Hepatocyte (in vitro differentiated cells): ENCODE measurements around the gene RPE. TPM values are rescaled to one million over a fixed set of nuclear protein-coding genes. Genes with fewer than 3 reads are reported as not detected.

Experiments
- DNase-seq: peaks from one replicate; pipeline ENCODE4 v3.0.0-alpha.2; 2016; ENCODE audit warnings: low spot score
- H2AFZ ChIP-seq: fragments of 200-600 bp; sonication (generic); 2 replicates; pipeline ENCODE4 v1.6.0; 2016; ENCODE audit warnings: antibody characterized with exemption, mild to moderate bottlenecking
- H3K27ac ChIP-seq: fragments of 200-600 bp; sonication (generic); 2 replicates; pipeline ENCODE4 v1.5.1; 2016; ENCODE audit warnings: mild to moderate bottlenecking
- H3K27me3 ChIP-seq: fragments of 200-600 bp; sonication (generic); 2 replicates; pipeline ENCODE4 v1.6.1; 2016
- H3K36me3 ChIP-seq: fragments of 200-600 bp; sonication (generic); replicated peaks from 2 replicates; pipeline ENCODE4 v1.5.1; 2016; ENCODE audit warnings: low read depth; ENCODE audit not compliant: insufficient read depth
- H3K4me1 ChIP-seq: fragments of 200-600 bp; sonication (generic); 2 replicates; pipeline ENCODE4 v1.5.1; 2016; ENCODE audit warnings: mild to moderate bottlenecking, moderate library complexity; ENCODE audit not compliant: insufficient read depth
- H3K4me2 ChIP-seq: fragments of 200-600 bp; sonication (generic); 2 replicates; pipeline ENCODE4 v1.6.0; 2016
- H3K4me3 ChIP-seq: fragments of 200-600 bp; sonication (generic); 2 replicates; pipeline ENCODE4 v1.5.1; 2016; ENCODE audit warnings: mild to moderate bottlenecking
- H3K79me2 ChIP-seq: fragments of 200-600 bp; sonication (generic); 2 replicates; pipeline ENCODE4 v1.6.0; 2017; ENCODE audit warnings: mild to moderate bottlenecking
- H3K9me2 ChIP-seq: fragments of 200-600 bp; sonication (generic); replicated peaks from 2 replicates; pipeline ENCODE4 v1.6.0; 2017; ENCODE audit warnings: mild to moderate bottlenecking; ENCODE audit not compliant: insufficient read depth
- H3K9me3 ChIP-seq: fragments of 200-600 bp; sonication (generic); 2 replicates; pipeline ENCODE4 v1.5.1; 2016; ENCODE audit warnings: low read depth, mild to moderate bottlenecking
- H4K20me1 ChIP-seq: fragments of 200-600 bp; sonication (generic); 2 replicates; pipeline ENCODE4 v1.6.0; 2016; ENCODE audit warnings: mild to moderate bottlenecking; ENCODE audit not compliant: insufficient read depth, poor library complexity, severe bottlenecking
- CTCF ChIP-seq: fragments of 200-600 bp; sonication (generic); IDR thresholded peaks from 2 replicates; pipeline ENCODE4 v1.5.1; 2016; ENCODE audit warnings: antibody characterized with exemption, mild to moderate bottlenecking; ENCODE audit not compliant: poor library complexity
- EZH2 ChIP-seq: fragments of 200-600 bp; sonication (generic); IDR thresholded peaks from 2 replicates; pipeline ENCODE4 v1.6.1; 2016; ENCODE audit warnings: antibody characterized with exemption, mild to moderate bottlenecking, borderline replicate concordance
- EZH2phosphoT487 ChIP-seq: fragments of 200-600 bp; sonication (generic); IDR thresholded peaks from one replicate; pipeline ENCODE4 v1.6.1; 2018; ENCODE audit warnings: antibody characterized with exemption, mild to moderate bottlenecking, low read depth, moderate library complexity; ENCODE audit not compliant: unreplicated experiment, severe bottlenecking
- WGBS: methylation state at CpG from one replicate; pipeline ENCODE4 v1.1.6; 2016; ENCODE audit warnings: low lambda C conversion rate; ENCODE audit errors: missing lambda C conversion rate; 5-methylcytosine and 5-hydroxymethylcytosine counted together
- polyA plus RNA-seq: library from polyadenylated mRNA; unstranded; fragments of >200 nt; fragmentation: Nextera tagmentation; extraction: Ambion mirVana; gene quantifications from 2 replicates; pipeline ENCODE4 v1.2.1, GENCODE V29; 2016
- total RNA-seq: library from RNA; depleted of rRNA; stranded (reverse); fragments of >200 nt; gene quantifications from 2 replicates; pipeline ENCODE4 v1.2.3, GENCODE V29; 2014

The RPE gene
- total and polyA plus RNA-seq, 2 experiments from 2014 or later = 31.8 to 47.6 TPM

GRCh38 chr2:210055825-210056224, 53.4 kb downstream of the RPE start:
- Histone ChIP-seq H3K36me3 (no peaks in the 10 kb centered on the region), H3K9me2 (no peaks in the 10 kb centered on the region), H4K20me1 (no peaks in the 10 kb centered on the region), H2AFZ (no peak overlapping the region), H3K27ac (no peak overlapping the region), H3K4me3 (no peak overlapping the region), H3K4me1 (no peaks in the 10 kb centered on the region), H3K27me3 (no peaks in the 10 kb centered on the region), H3K79me2 (no peaks in the 10 kb centered on the region), H3K4me2 (no peak overlapping the region), H3K9me3 (peaks cover 6% of the 10 kb centered on the region)
- no peak for TF ChIP-seq EZH2phosphoT487
- no peak for TF ChIP-seq EZH2
- TF ChIP-seq CTCF = no peak
- WGBS = 100% methylated on average over 3 of the region's 3 CpGs
- DNase-seq = no peak

- H3K4me3 ChIP-seq = no peak overlapping the region
- TF ChIP-seq EZH2phosphoT487 (no peak), CTCF (no peak), EZH2 (no peak)
- H3K27me3 ChIP-seq = no peaks in the 10 kb centered on the region
- no peaks in the 10 kb centered on the region for H3K4me1 ChIP-seq
- no peak for DNase-seq
- H3K4me2 ChIP-seq = no peak overlapping the region
- H3K79me2 ChIP-seq = no peaks in the 10 kb centered on the region
- H2AFZ ChIP-seq = no peak overlapping the region
- H4K20me1 ChIP-seq = no peaks in the 10 kb centered on the region
- 93% methylated on average over 2 of the region's 2 CpGs for WGBS
- no peaks in the 10 kb centered on the region for H3K36me3 ChIP-seq
- H3K9me2 ChIP-seq = no peaks in the 10 kb centered on the region
- no peak overlapping the region for H3K27ac ChIP-seq
- no peaks in the 10 kb centered on the region for H3K9me3 ChIP-seq
Measured at GRCh38 chr2:210063306-210063705, 60.9 kb downstream of the RPE start.

Other genes starting within 250 kb of the RPE start
- 0.03 and 0.04 TPM in 2 replicates for gene UNC80, start 230.8 kb upstream of the RPE start, total RNA-seq
- gene UNC80, start 230.8 kb upstream of the RPE start, polyA plus RNA-seq = 0.12 and 0.43 TPM in 2 replicates
- 27.1 and 38.6 TPM in 2 replicates for gene KANSL1L, start 168.8 kb downstream of the RPE start, total RNA-seq
- 4.2 and 4.9 TPM in 2 replicates for gene KANSL1L, start 168.8 kb downstream of the RPE start, polyA plus RNA-seq
- gene ACADL, start 222.8 kb downstream of the RPE start, total RNA-seq = 0.52 and 2.1 TPM in 2 replicates
- gene ACADL, start 222.8 kb downstream of the RPE start, polyA plus RNA-seq = 0.94 and 1.1 TPM in 2 replicates